Measurements from ENCODE around the gene FERMT3.

GRCh38 chr11:64163951-64164350 lies 42.6 kb upstream of the FERMT3 start:
- TF ChIP-seq POLR2AphosphoS5 (IDR thresholded peaks at IDR 0.05; ENCODE audit: low read depth, low read length), result no peak
- TF ChIP-seq POLR2A (IDR thresholded peaks at IDR 0.05; ENCODE audit: low read depth, low read length), result no peak
- no peak for TF ChIP-seq TAF1 (IDR thresholded peaks at IDR 0.05; ENCODE audit: low read depth, low read length)
- TF ChIP-seq SPI1 (IDR thresholded peaks at IDR 0.05; ENCODE audit: low read depth, low read length), result no peak
